ENCODE results near the gene ANO2. TPM values are rescaled to one million over a fixed set of nuclear protein-coding genes. Genes with fewer than 3 reads are reported as not detected.

ANO2 gene
- total RNA-seq, result not detected in 2 replicates

DNA sequence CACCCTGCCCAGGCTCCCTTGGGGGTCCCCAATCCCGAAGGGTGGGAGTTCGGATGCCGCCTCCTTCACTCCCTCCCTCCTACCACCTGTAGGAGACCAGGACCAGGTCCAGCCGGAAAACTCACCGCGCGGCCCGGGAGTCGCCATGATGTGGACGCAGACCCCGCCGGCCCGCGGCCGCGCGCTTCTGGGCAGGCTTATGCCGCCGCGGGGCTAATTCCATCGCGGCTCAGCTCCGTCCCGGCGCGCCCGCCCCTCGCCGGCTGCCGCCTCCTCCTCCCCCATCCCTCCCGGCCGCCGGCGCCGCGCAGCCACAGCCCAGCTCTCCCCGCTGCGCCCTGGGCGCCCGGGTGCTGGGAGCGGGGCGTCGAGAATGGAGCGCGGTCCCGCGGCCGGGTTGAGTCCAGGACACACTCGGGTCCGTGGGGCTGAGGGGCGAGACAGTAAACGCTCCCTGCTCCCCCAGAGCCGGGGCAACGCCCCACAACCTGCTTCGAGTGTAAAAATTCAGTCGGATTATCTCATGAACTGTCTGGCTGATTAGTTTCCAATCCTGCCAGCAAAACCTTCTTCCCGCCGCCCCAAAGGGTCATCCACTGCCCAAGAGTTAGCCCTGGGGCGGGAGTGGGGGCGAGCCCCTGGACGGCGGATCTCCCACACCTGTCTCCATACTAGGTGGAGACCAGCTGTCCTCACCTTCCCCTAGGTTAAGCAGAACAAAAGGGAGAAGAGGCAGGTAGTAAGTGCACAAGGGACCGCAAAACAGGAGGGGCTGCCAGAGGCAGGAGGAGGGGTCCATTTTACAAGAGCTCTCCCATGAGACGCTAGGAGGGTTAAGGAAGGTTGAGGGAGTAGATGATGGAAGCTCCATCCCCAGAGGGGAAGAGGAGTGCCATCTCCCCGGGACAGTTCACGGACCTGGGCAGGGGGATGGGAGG, at the start of gene ANO2:
Gene ANO2, minus strand, starts transcription at position 189 of the 938 bp plus-strand sequence. Its CDS starts 42 bp downstream, at position 147.

Other genes starting within 250 kb of the ANO2 start
- gene VWF, start 179.4 kb upstream of the ANO2 start, total RNA-seq, result not detected in 2 replicates

Measured in hair follicular keratinocyte (primary cell).